OCI-LY1 (cell line): ENCODE results near the gene NUFIP2.

Source experiments
- H2AFZ ChIP-seq: fragments of 200-600 bp; sonication (generic), shearing (Covaris generic); 2 replicates; pipeline ENCODE4 v1.6.0; 2014; ENCODE audit warnings: antibody characterized with exemption, mild to moderate bottlenecking, low read length
- H3F3A ChIP-seq: fragments of 200-600 bp; sonication (generic), shearing (Covaris generic); 2 replicates; pipeline ENCODE4 v1.6.0; 2014; ENCODE audit warnings: mild to moderate bottlenecking, antibody characterized with exemption, low read length, moderate library complexity; ENCODE audit not compliant: insufficient read depth
- H3K27ac ChIP-seq: fragments of 200-600 bp; sonication (generic); 2 replicates; pipeline ENCODE4 v1.5.1; 2014; ENCODE audit warnings: low read length, mixed run types, mild to moderate bottlenecking, low read depth; ENCODE audit not compliant: poor library complexity, severe bottlenecking
- H3K27me3 ChIP-seq: fragments of 200-600 bp; sonication (generic); 2 replicates; pipeline ENCODE4 v1.6.0; 2014; ENCODE audit warnings: antibody characterized with exemption, mild to moderate bottlenecking, low read length, moderate library complexity; ENCODE audit not compliant: insufficient read depth
- H3K36me3 ChIP-seq: fragments of 200-600 bp; sonication (generic); 2 replicates; pipeline ENCODE4 v1.6.1; 2014; ENCODE audit warnings: mild to moderate bottlenecking, antibody characterized with exemption, low read length, moderate library complexity, mixed read lengths; ENCODE audit not compliant: insufficient read depth
- H3K4me1 ChIP-seq: fragments of 200-600 bp; sonication (generic); 2 replicates; pipeline ENCODE4 v1.5.1; 2014; ENCODE audit warnings: mild to moderate bottlenecking, low read length, moderate library complexity; ENCODE audit not compliant: insufficient read depth, severe bottlenecking
- H3K4me2 ChIP-seq: fragments of 200-600 bp; sonication (generic), shearing (Covaris generic); 2 replicates; pipeline ENCODE4 v1.6.1; 2014; ENCODE audit warnings: low read length
- H3K4me3 ChIP-seq: fragments of 200-600 bp; sonication (generic); 2 replicates; pipeline ENCODE4 v1.5.1; 2014; ENCODE audit warnings: low read length, low read depth, mild to moderate bottlenecking, mixed read lengths; ENCODE audit not compliant: poor library complexity, severe bottlenecking
- H3K79me2 ChIP-seq: fragments of 200-600 bp; shearing (Covaris generic); 2 replicates; pipeline ENCODE4 v1.6.1; 2016; ENCODE audit warnings: mixed run types, low read length, mixed read lengths; ENCODE audit not compliant: insufficient read depth
- H3K9ac ChIP-seq: fragments of 200-600 bp; sonication (generic), shearing (Covaris generic); 2 replicates; pipeline ENCODE4 v1.6.1; 2014; ENCODE audit warnings: mild to moderate bottlenecking, low read length, mixed read lengths
- H3K9me2 ChIP-seq: fragments of 200-600 bp; sonication (generic), shearing (Covaris generic); 2 replicates; pipeline ENCODE4 v1.6.1; 2014; ENCODE audit warnings: low read depth, mild to moderate bottlenecking, low read length, mixed read lengths
- H3K9me3 ChIP-seq: fragments of 200-600 bp; shearing (Covaris generic); 2 replicates; pipeline ENCODE4 v1.6.1; 2014; ENCODE audit warnings: low read length, mixed read lengths
- H4K20me1 ChIP-seq: fragments of 200-600 bp; sonication (generic), shearing (Covaris generic); 2 replicates; pipeline ENCODE4 v1.6.0; 2016; ENCODE audit warnings: mild to moderate bottlenecking, low read length; ENCODE audit not compliant: insufficient read depth
- CTCF ChIP-seq: fragments of 200-600 bp; sonication (generic), shearing (Covaris generic); IDR thresholded peaks from 2 replicates; pipeline ENCODE4 v1.5.1; 2017; ENCODE audit warnings: mild to moderate bottlenecking, antibody characterized with exemption, low read length, moderate library complexity, mixed read lengths
- EZH2 ChIP-seq: fragments of 200-600 bp; sonication (generic), shearing (Covaris generic); IDR thresholded peaks from 2 replicates; pipeline ENCODE4 v1.8.0; 2017; ENCODE audit warnings: borderline replicate concordance, mixed run types, mild to moderate bottlenecking, antibody characterized with exemption, low read length, moderate library complexity, mixed read lengths

Gene NUFIP2

DNA sequence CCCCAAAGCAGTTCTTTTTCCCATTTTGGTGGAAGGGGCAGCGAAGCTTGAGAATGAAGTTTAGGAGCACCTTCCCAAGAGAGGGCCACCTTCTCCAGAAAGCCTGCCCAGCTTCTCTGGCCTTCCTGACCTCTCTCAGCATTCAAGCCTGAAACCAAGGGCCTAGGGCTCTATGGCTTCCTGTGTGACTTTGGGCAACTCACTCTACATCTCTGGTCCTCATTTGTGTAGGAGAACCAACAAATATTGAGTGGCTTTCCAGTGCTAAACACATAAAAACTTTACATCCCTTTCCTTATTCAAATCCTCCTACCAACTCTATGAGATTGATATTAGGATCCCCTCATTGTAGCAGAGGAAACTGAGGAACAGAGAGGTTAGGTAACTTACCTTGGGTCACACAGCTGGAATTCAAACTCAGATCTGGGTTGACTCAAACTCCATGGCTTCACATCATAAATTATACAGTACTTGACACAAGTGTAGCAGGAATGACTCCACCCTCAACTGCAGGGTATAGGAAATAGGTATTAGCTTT lies 81.8 kb downstream of the NUFIP2 start:
- no peaks in the 10 kb centered on the region for H3K9me3 ChIP-seq
- no peak overlapping the region for H3K4me3 ChIP-seq
- no peaks in the 10 kb centered on the region for H3K9me2 ChIP-seq
- H3K4me1 ChIP-seq = no peaks in the 10 kb centered on the region
- H3F3A ChIP-seq = no peaks in the 10 kb centered on the region
- H3K27me3 ChIP-seq = no peaks in the 10 kb centered on the region
- H3K9ac ChIP-seq = no peak overlapping the region
- H3K36me3 ChIP-seq = no peaks in the 10 kb centered on the region
- no peak overlapping the region for H2AFZ ChIP-seq
- H3K4me2 ChIP-seq = no peak overlapping the region
- H4K20me1 ChIP-seq = no peaks in the 10 kb centered on the region
- H3K27ac ChIP-seq = no peak overlapping the region
- TF ChIP-seq CTCF (no peak), EZH2 (no peak)
- H3K79me2 ChIP-seq = no peaks in the 10 kb centered on the region

GRCh38 chr17:29210879-29211278 lies 83.1 kb downstream of the NUFIP2 start:
- Histone ChIP-seq H3K27ac (no peak overlapping the region), H3F3A (no peaks in the 10 kb centered on the region), H3K9ac (no peak overlapping the region), H3K4me1 (no peaks in the 10 kb centered on the region), H3K4me3 (no peak overlapping the region), H3K36me3 (no peaks in the 10 kb centered on the region), H2AFZ (no peak overlapping the region), H3K4me2 (no peak overlapping the region), H4K20me1 (no peaks in the 10 kb centered on the region), H3K27me3 (no peaks in the 10 kb centered on the region), H3K9me3 (no peaks in the 10 kb centered on the region), H3K79me2 (no peaks in the 10 kb centered on the region), H3K9me2 (no peaks in the 10 kb centered on the region)
- TF ChIP-seq EZH2 (no peak), CTCF (no peak)

DNA sequence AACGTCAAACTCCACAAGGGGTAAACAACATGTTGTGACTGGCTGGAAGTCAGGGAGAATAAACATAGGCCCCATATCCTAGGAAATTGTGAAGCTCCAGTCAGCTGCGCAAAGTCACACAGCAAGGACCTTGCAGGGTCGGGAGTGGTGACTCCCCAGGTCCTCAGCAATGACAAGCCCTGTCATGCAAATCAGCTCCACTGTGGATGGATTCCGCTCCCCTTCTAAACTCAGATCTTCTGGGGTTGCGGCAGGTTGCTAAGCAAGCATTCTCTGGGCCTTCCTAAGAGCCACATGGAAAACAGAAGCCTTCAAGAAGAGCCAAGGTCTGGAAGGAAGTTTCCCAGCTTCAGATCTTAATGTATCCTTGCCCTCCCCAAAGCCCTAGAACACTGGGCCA lies 84.9 kb downstream of the NUFIP2 start:
- Histone ChIP-seq H4K20me1 (no peaks in the 10 kb centered on the region), H3K4me3 (no peak overlapping the region), H3K4me1 (no peaks in the 10 kb centered on the region), H3K9ac (no peak overlapping the region), H3K9me2 (no peaks in the 10 kb centered on the region), H2AFZ (no peak overlapping the region), H3K27ac (no peak overlapping the region), H3K9me3 (no peaks in the 10 kb centered on the region), H3K79me2 (no peaks in the 10 kb centered on the region), H3F3A (no peaks in the 10 kb centered on the region), H3K4me2 (no peak overlapping the region), H3K27me3 (no peaks in the 10 kb centered on the region), H3K36me3 (no peaks in the 10 kb centered on the region)
- TF ChIP-seq CTCF = no peak
